Neural progenitor cell (in vitro differentiated cells): Measurements from ENCODE around the gene CCZ1. TPM values are rescaled to one million over a fixed set of nuclear protein-coding genes. Genes with fewer than 3 reads are reported as not detected.
"Not testable (repeated sequence)": the region's sequence is repeated elsewhere in the genome, so short reads cannot be mapped to it uniquely, and the experiment has no call there.

ENCODE experiments used
- DNase-seq: peaks from one replicate; pipeline ENCODE4 v3.0.0-alpha.2; 2016; ENCODE audit warnings: low spot score
- H2AFZ ChIP-seq: fragments of 200-600 bp; sonication (generic); replicated peaks from 2 replicates; pipeline ENCODE4 v1.6.1; 2016; ENCODE audit warnings: antibody characterized with exemption
- H3F3A ChIP-seq: fragments of 200-600 bp; sonication (generic); 2 replicates; pipeline ENCODE4 v1.6.1; 2016; ENCODE audit warnings: antibody characterized with exemption, low read depth
- H3K27ac ChIP-seq: fragments of 200-600 bp; sonication (generic); 2 replicates; pipeline ENCODE4 v1.5.1; 2016; ENCODE audit warnings: mild to moderate bottlenecking
- H3K27me3 ChIP-seq: fragments of 200-600 bp; sonication (generic); 2 replicates; pipeline ENCODE4 v1.6.1; 2016; ENCODE audit warnings: mild to moderate bottlenecking, moderate library complexity
- H3K36me3 ChIP-seq: fragments of 200-600 bp; sonication (generic); 2 replicates; pipeline ENCODE4 v1.5.1; 2016
- H3K4me1 ChIP-seq: fragments of 200-600 bp; sonication (generic); 2 replicates; pipeline ENCODE4 v1.6.1; 2016; ENCODE audit warnings: mixed run types
- H3K4me2 ChIP-seq: fragments of 200-600 bp; sonication (generic); 2 replicates; pipeline ENCODE4 v1.6.1; 2016
- H3K4me3 ChIP-seq: fragments of 200-600 bp; sonication (generic); 2 replicates; pipeline ENCODE4 v1.5.1; 2016
- H3K79me2 ChIP-seq: fragments of 200-600 bp; sonication (generic); 2 replicates; pipeline ENCODE4 v1.6.1; 2016; ENCODE audit warnings: low read depth
- H3K9ac ChIP-seq: fragments of 200-600 bp; sonication (generic); 2 replicates; pipeline ENCODE4 v1.6.1; 2016
- H3K9me3 ChIP-seq: fragments of 200-600 bp; sonication (generic); 2 replicates; pipeline ENCODE4 v1.5.1; 2016; ENCODE audit warnings: low read depth
- H4K20me1 ChIP-seq: fragments of 200-600 bp; sonication (generic); 2 replicates; pipeline ENCODE4 v1.6.1; 2016; ENCODE audit warnings: low read depth
- H3K27ac Mint-ChIP-seq: 3 replicates; pipeline ENCODE4 v1.8.0; 2021; ENCODE audit warnings: mixed read lengths
- H3K27me3 Mint-ChIP-seq: 2 replicates; pipeline ENCODE4 v1.8.0; 2022; ENCODE audit warnings: low read depth, mild to moderate bottlenecking, inconsistent platforms, moderate library complexity, mixed read lengths; ENCODE audit not compliant: insufficient read depth
- H3K36me3 Mint-ChIP-seq: 3 replicates; pipeline ENCODE4 v1.8.0; 2021; ENCODE audit warnings: mixed read lengths
- H3K4me1 Mint-ChIP-seq: 3 replicates; pipeline ENCODE4 v1.8.0; 2021; ENCODE audit warnings: mixed read lengths
- H3K4me3 Mint-ChIP-seq: 3 replicates; pipeline ENCODE4 v1.8.0; 2021; ENCODE audit warnings: mild to moderate bottlenecking, moderate library complexity, mixed read lengths
- H3K9me3 Mint-ChIP-seq: 3 replicates; pipeline ENCODE4 v1.8.0; 2020; ENCODE audit warnings: mixed read lengths
- CTCF ChIP-seq: fragments of 200-600 bp; sonication (generic); IDR thresholded peaks from 2 replicates; pipeline ENCODE4 v1.5.1; 2017; ENCODE audit warnings: antibody characterized with exemption, mild to moderate bottlenecking
- EZH2 ChIP-seq: fragments of 200-600 bp; sonication (generic); IDR thresholded peaks from 2 replicates; pipeline ENCODE4 v1.6.1; 2017; ENCODE audit warnings: antibody characterized with exemption, mild to moderate bottlenecking, moderate library complexity
- EZH2phosphoT487 ChIP-seq: fragments of 200-600 bp; sonication (generic); IDR thresholded peaks from 2 replicates; pipeline ENCODE4 v1.6.1; 2017; ENCODE audit warnings: antibody characterized with exemption
- total RNA-seq: library from RNA; depleted of rRNA; stranded (reverse); fragments of >200 nt; gene quantifications from 2 replicates; pipeline ENCODE4 v1.2.3, GENCODE V29; 2015; ENCODE audit warnings: low replicate concordance

The CCZ1 gene
- total RNA-seq, 1 donor from 2014 or later: 136 TPM

- Histone ChIP-seq H3K4me1 (no peaks in the 10 kb centered on the region), H2AFZ (no peak overlapping the region), H3K27me3 (no peaks in the 10 kb centered on the region), H3K79me2 (no peaks in the 10 kb centered on the region), H3K9me3 (no peaks in the 10 kb centered on the region), H3K4me3 (no peak overlapping the region), H3F3A (peaks cover 4% of the 10 kb centered on the region), H4K20me1 (no peaks in the 10 kb centered on the region), H3K4me2 (no peak overlapping the region), H3K9ac (no peak overlapping the region), H3K36me3 (no peaks in the 10 kb centered on the region), H3K27ac (no peak overlapping the region)
- Mint-ChIP-seq H3K27ac (no peak overlapping the region), H3K4me3 (no peak overlapping the region), H3K36me3 (no peaks in the 10 kb centered on the region), H3K4me1 (peaks cover 3% of the 10 kb centered on the region), H3K27me3 (peaks cover 6% of the 10 kb centered on the region), H3K9me3 (no peaks in the 10 kb centered on the region)
- no peak for DNase-seq
- no peak for TF ChIP-seq CTCF
- no peak for TF ChIP-seq EZH2phosphoT487
- TF ChIP-seq EZH2: no peak
Observed at GRCh38 chr7:5892498-5892897, 6.0 kb upstream of the CCZ1 start.

- H3K27me3 Mint-ChIP-seq, H3K79me2 ChIP-seq, H3K4me3 ChIP-seq, H3K4me1 ChIP-seq, H3K27ac ChIP-seq, H4K20me1 ChIP-seq, H3K4me2 ChIP-seq, H3K36me3 Mint-ChIP-seq, H2AFZ ChIP-seq, H3K9me3 Mint-ChIP-seq, H3K36me3 ChIP-seq, H3K27me3 ChIP-seq, H3K9ac ChIP-seq, H3K9me3 ChIP-seq, H3F3A ChIP-seq, H3K4me1 Mint-ChIP-seq: not testable (repeated sequence)
- Mint-ChIP-seq H3K27ac (peak overlapping the region; percentile 74), H3K4me3 (peak overlapping the region; percentile 83)
- peak; percentile 35 for DNase-seq
Observed at GRCh38 chr7:5897369-5897919, 1.1 kb upstream of the CCZ1 start.

GRCh38 chr7:5903002-5903401 is 4.5 kb downstream of the CCZ1 start:
- H3K27ac Mint-ChIP-seq, H3K9me3 Mint-ChIP-seq, H3K27ac ChIP-seq, H3K4me1 Mint-ChIP-seq, H3K79me2 ChIP-seq, H3K36me3 ChIP-seq, DNase-seq, H2AFZ ChIP-seq, H3K36me3 Mint-ChIP-seq, H3K4me2 ChIP-seq, H3K27me3 ChIP-seq, H3K27me3 Mint-ChIP-seq, H4K20me1 ChIP-seq, H3K9ac ChIP-seq, H3F3A ChIP-seq, H3K4me1 ChIP-seq, H3K4me3 Mint-ChIP-seq, H3K9me3 ChIP-seq, H3K4me3 ChIP-seq: not testable (repeated sequence)

GRCh38 chr7:5904726-5905125 is 6.2 kb downstream of the CCZ1 start:
- H3K9me3 Mint-ChIP-seq, H3K4me2 ChIP-seq, H3K79me2 ChIP-seq, H3K36me3 ChIP-seq, H3K9me3 ChIP-seq, H3K27ac ChIP-seq, H3K27me3 ChIP-seq, H3F3A ChIP-seq, H3K4me3 Mint-ChIP-seq, H3K9ac ChIP-seq, H3K27ac Mint-ChIP-seq, H3K4me1 Mint-ChIP-seq, H3K36me3 Mint-ChIP-seq, H3K4me3 ChIP-seq, DNase-seq, H4K20me1 ChIP-seq, H2AFZ ChIP-seq, H3K27me3 Mint-ChIP-seq, H3K4me1 ChIP-seq: not testable (repeated sequence)

- not testable (repeated sequence) for H3K4me1 ChIP-seq, H3K27ac Mint-ChIP-seq, H3K36me3 Mint-ChIP-seq, H2AFZ ChIP-seq, DNase-seq, H3K4me1 Mint-ChIP-seq, H3K9ac ChIP-seq, H3K4me3 Mint-ChIP-seq, H3K9me3 ChIP-seq, H3K27ac ChIP-seq, H4K20me1 ChIP-seq, H3K27me3 Mint-ChIP-seq, H3F3A ChIP-seq, H3K36me3 ChIP-seq, H3K79me2 ChIP-seq, H3K9me3 Mint-ChIP-seq, H3K27me3 ChIP-seq, H3K4me2 ChIP-seq, H3K4me3 ChIP-seq
Observed at GRCh38 chr7:5908835-5909234, 10.3 kb downstream of the CCZ1 start.

- H3K4me3 ChIP-seq, H3F3A ChIP-seq, H3K4me1 ChIP-seq, H3K27me3 Mint-ChIP-seq, H3K9me3 Mint-ChIP-seq, H3K4me1 Mint-ChIP-seq, H3K27ac Mint-ChIP-seq, H3K4me3 Mint-ChIP-seq, H3K27me3 ChIP-seq, DNase-seq, H3K79me2 ChIP-seq, H3K9me3 ChIP-seq, H3K36me3 Mint-ChIP-seq, H3K27ac ChIP-seq, H4K20me1 ChIP-seq, H3K9ac ChIP-seq, H2AFZ ChIP-seq, H3K36me3 ChIP-seq, H3K4me2 ChIP-seq: not testable (repeated sequence)
Observed at GRCh38 chr7:5916529-5916928, 18.0 kb downstream of the CCZ1 start.

- not testable (repeated sequence) for H3K4me3 ChIP-seq, H3K4me1 ChIP-seq, H3K36me3 Mint-ChIP-seq, H3K79me2 ChIP-seq, H3K27ac Mint-ChIP-seq, H3K36me3 ChIP-seq, H3K4me2 ChIP-seq, H2AFZ ChIP-seq, H3K27me3 Mint-ChIP-seq, H3K4me3 Mint-ChIP-seq, H3K9ac ChIP-seq, H4K20me1 ChIP-seq, H3F3A ChIP-seq, H3K4me1 Mint-ChIP-seq, H3K27ac ChIP-seq, H3K27me3 ChIP-seq, DNase-seq, H3K9me3 Mint-ChIP-seq, H3K9me3 ChIP-seq
Observed at GRCh38 chr7:5924180-5924579, 25.6 kb downstream of the CCZ1 start.
